OCI-LY1 (cell line): ENCODE data around the gene SLC17A3.

ENCODE experiments used
- H2AFZ ChIP-seq: fragments of 200-600 bp; sonication (generic), shearing (Covaris generic); 2 replicates; pipeline ENCODE4 v1.6.0; 2014; ENCODE audit warnings: antibody characterized with exemption, mild to moderate bottlenecking, low read length
- H3F3A ChIP-seq: fragments of 200-600 bp; sonication (generic), shearing (Covaris generic); 2 replicates; pipeline ENCODE4 v1.6.0; 2014; ENCODE audit warnings: mild to moderate bottlenecking, antibody characterized with exemption, low read length, moderate library complexity; ENCODE audit not compliant: insufficient read depth
- H3K27ac ChIP-seq: fragments of 200-600 bp; sonication (generic); 2 replicates; pipeline ENCODE4 v1.5.1; 2014; ENCODE audit warnings: low read length, mixed run types, mild to moderate bottlenecking, low read depth; ENCODE audit not compliant: poor library complexity, severe bottlenecking
- H3K27me3 ChIP-seq: fragments of 200-600 bp; sonication (generic); 2 replicates; pipeline ENCODE4 v1.6.0; 2014; ENCODE audit warnings: antibody characterized with exemption, mild to moderate bottlenecking, low read length, moderate library complexity; ENCODE audit not compliant: insufficient read depth
- H3K36me3 ChIP-seq: fragments of 200-600 bp; sonication (generic); 2 replicates; pipeline ENCODE4 v1.6.1; 2014; ENCODE audit warnings: mild to moderate bottlenecking, antibody characterized with exemption, low read length, moderate library complexity, mixed read lengths; ENCODE audit not compliant: insufficient read depth
- H3K4me1 ChIP-seq: fragments of 200-600 bp; sonication (generic); 2 replicates; pipeline ENCODE4 v1.5.1; 2014; ENCODE audit warnings: mild to moderate bottlenecking, low read length, moderate library complexity; ENCODE audit not compliant: insufficient read depth, severe bottlenecking
- H3K4me2 ChIP-seq: fragments of 200-600 bp; sonication (generic), shearing (Covaris generic); 2 replicates; pipeline ENCODE4 v1.6.1; 2014; ENCODE audit warnings: low read length
- H3K4me3 ChIP-seq: fragments of 200-600 bp; sonication (generic); 2 replicates; pipeline ENCODE4 v1.5.1; 2014; ENCODE audit warnings: low read length, low read depth, mild to moderate bottlenecking, mixed read lengths; ENCODE audit not compliant: poor library complexity, severe bottlenecking
- H3K79me2 ChIP-seq: fragments of 200-600 bp; shearing (Covaris generic); 2 replicates; pipeline ENCODE4 v1.6.1; 2016; ENCODE audit warnings: mixed run types, low read length, mixed read lengths; ENCODE audit not compliant: insufficient read depth
- H3K9ac ChIP-seq: fragments of 200-600 bp; sonication (generic), shearing (Covaris generic); 2 replicates; pipeline ENCODE4 v1.6.1; 2014; ENCODE audit warnings: mild to moderate bottlenecking, low read length, mixed read lengths
- H3K9me2 ChIP-seq: fragments of 200-600 bp; sonication (generic), shearing (Covaris generic); 2 replicates; pipeline ENCODE4 v1.6.1; 2014; ENCODE audit warnings: low read depth, mild to moderate bottlenecking, low read length, mixed read lengths
- H3K9me3 ChIP-seq: fragments of 200-600 bp; shearing (Covaris generic); 2 replicates; pipeline ENCODE4 v1.6.1; 2014; ENCODE audit warnings: low read length, mixed read lengths
- H4K20me1 ChIP-seq: fragments of 200-600 bp; sonication (generic), shearing (Covaris generic); 2 replicates; pipeline ENCODE4 v1.6.0; 2016; ENCODE audit warnings: mild to moderate bottlenecking, low read length; ENCODE audit not compliant: insufficient read depth
- EZH2 ChIP-seq: fragments of 200-600 bp; sonication (generic), shearing (Covaris generic); IDR thresholded peaks from 2 replicates; pipeline ENCODE4 v1.8.0; 2017; ENCODE audit warnings: borderline replicate concordance, mixed run types, mild to moderate bottlenecking, antibody characterized with exemption, low read length, moderate library complexity, mixed read lengths
- TF ChIP-seq, protein P1 (sequence below): fragments of 200-600 bp; sonication (generic), shearing (Covaris generic); IDR thresholded peaks from 2 replicates; pipeline ENCODE4 v1.5.1; 2017; ENCODE audit warnings: mild to moderate bottlenecking, antibody characterized with exemption, low read length, moderate library complexity, mixed read lengths

SLC17A3 gene

DNA sequence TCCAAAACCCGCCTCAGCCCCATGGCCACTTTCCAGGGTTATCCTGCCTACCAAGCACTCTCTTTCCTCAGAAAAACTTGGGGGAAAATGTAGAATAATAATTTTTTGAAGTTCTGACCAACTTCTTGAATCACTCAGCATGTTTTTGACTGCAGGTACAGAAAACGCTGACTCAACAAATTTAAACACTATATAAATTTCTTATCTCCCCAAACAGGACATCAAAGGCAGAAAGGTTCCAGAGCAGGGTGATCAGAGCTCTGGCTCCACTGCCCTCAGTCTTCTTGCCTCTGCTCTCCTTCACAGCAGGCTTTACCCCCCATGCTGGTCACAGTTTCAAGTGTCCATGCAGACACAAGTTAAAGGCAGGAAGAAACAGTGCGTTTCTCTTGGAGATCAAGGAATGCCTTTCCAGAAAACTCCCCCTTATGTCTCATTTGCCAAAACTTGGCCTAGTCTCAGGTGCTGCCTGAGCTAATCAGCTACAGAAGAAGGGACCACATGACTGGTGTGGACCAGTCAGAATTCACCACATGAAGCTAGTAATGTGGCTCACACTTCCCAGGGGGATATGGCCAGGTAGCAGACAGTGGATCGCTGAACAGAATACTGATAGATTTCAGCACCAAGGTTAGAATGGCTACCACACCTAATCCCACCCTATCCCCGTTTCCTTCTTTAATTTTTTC is 24.4 kb upstream of the SLC17A3 start:
- no peaks in the 10 kb centered on the region for H3K9me2 ChIP-seq
- no peaks in the 10 kb centered on the region for H3K4me1 ChIP-seq
- no peak overlapping the region for H2AFZ ChIP-seq
- H3K36me3 ChIP-seq: no peaks in the 10 kb centered on the region
- H3K9me3 ChIP-seq: no peaks in the 10 kb centered on the region
- no peaks in the 10 kb centered on the region for H3K79me2 ChIP-seq
- no peaks in the 10 kb centered on the region for H3F3A ChIP-seq
- H3K4me3 ChIP-seq: no peak overlapping the region
- no peaks in the 10 kb centered on the region for H4K20me1 ChIP-seq
- H3K4me2 ChIP-seq: no peak overlapping the region
- H3K9ac ChIP-seq: no peak overlapping the region
- H3K27ac ChIP-seq: no peak overlapping the region
- H3K27me3 ChIP-seq: no peaks in the 10 kb centered on the region
- TF ChIP-seq EZH2: no peak
- TF ChIP-seq, protein P1, sequence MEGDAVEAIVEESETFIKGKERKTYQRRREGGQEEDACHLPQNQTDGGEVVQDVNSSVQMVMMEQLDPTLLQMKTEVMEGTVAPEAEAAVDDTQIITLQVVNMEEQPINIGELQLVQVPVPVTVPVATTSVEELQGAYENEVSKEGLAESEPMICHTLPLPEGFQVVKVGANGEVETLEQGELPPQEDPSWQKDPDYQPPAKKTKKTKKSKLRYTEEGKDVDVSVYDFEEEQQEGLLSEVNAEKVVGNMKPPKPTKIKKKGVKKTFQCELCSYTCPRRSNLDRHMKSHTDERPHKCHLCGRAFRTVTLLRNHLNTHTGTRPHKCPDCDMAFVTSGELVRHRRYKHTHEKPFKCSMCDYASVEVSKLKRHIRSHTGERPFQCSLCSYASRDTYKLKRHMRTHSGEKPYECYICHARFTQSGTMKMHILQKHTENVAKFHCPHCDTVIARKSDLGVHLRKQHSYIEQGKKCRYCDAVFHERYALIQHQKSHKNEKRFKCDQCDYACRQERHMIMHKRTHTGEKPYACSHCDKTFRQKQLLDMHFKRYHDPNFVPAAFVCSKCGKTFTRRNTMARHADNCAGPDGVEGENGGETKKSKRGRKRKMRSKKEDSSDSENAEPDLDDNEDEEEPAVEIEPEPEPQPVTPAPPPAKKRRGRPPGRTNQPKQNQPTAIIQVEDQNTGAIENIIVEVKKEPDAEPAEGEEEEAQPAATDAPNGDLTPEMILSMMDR: no peak

DNA sequence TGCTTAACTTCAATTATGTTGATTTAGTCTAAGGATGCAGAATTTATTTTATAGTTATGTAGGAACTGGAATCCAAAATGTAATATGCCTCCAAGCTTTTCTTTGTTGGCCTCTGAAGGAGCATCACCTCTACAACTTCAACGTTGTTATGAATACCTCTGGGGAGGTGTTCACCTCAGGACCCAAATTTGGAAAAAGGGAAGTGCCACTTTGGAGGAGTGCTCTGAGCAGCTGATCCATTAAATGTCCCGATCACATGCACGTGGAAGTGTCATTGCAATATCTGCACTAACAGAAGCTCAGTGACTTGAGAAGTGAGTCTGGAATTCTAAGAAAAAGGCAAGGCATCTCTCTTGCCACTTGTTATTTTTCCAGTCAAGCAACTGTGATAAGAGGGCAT is 22.2 kb upstream of the SLC17A3 start:
- no peaks in the 10 kb centered on the region for H3F3A ChIP-seq
- H3K79me2 ChIP-seq: no peaks in the 10 kb centered on the region
- H3K27me3 ChIP-seq: no peaks in the 10 kb centered on the region
- H2AFZ ChIP-seq: no peak overlapping the region
- no peaks in the 10 kb centered on the region for H3K4me1 ChIP-seq
- H4K20me1 ChIP-seq: no peaks in the 10 kb centered on the region
- H3K36me3 ChIP-seq: no peaks in the 10 kb centered on the region
- H3K4me3 ChIP-seq: no peak overlapping the region
- H3K27ac ChIP-seq: no peak overlapping the region
- no peak overlapping the region for H3K4me2 ChIP-seq
- TF ChIP-seq, protein P1: no peak
- no peak for TF ChIP-seq EZH2
- no peak overlapping the region for H3K9ac ChIP-seq
- no peaks in the 10 kb centered on the region for H3K9me2 ChIP-seq
- H3K9me3 ChIP-seq: no peaks in the 10 kb centered on the region

DNA sequence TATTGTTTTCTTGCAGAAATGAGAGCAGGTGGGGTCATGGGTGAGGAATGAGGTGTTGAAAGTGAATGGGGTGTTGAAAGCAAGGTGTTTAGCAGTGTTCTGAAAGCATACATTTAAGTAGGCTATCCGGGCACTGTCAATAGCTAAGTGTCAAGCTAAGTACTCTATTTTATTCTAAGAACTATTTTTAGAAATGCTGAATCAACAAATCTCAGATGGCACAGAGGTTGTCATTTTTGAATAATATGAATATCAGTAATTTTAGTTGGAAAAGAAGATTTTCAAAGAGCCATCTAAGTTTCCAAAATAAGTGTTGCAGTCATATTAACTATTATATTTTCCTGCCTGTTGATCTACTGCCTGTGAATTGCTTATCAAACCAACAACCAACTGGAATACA is 21.7 kb upstream of the SLC17A3 start:
- no peaks in the 10 kb centered on the region for H3K9me2 ChIP-seq
- H3K9ac ChIP-seq: no peak overlapping the region
- H2AFZ ChIP-seq: no peak overlapping the region
- H3K27me3 ChIP-seq: no peaks in the 10 kb centered on the region
- H3K4me1 ChIP-seq: no peaks in the 10 kb centered on the region
- no peaks in the 10 kb centered on the region for H3K9me3 ChIP-seq
- H3K36me3 ChIP-seq: no peaks in the 10 kb centered on the region
- H3K4me2 ChIP-seq: no peak overlapping the region
- TF ChIP-seq, protein P1: no peak
- TF ChIP-seq EZH2: no peak
- no peak overlapping the region for H3K27ac ChIP-seq
- H4K20me1 ChIP-seq: no peaks in the 10 kb centered on the region
- no peaks in the 10 kb centered on the region for H3K79me2 ChIP-seq
- no peak overlapping the region for H3K4me3 ChIP-seq
- H3F3A ChIP-seq: no peaks in the 10 kb centered on the region
